ENCODE data around the gene TFPI.
"Not testable (repeated sequence)": the region's sequence is repeated elsewhere in the genome, so short reads cannot be mapped to it uniquely, and the experiment has no call there.

TFPI gene

GRCh38 chr2:187573722-187574121, 19.5 kb upstream of the TFPI start:
- no peak for DNase-seq (ENCODE audit: extremely low spot score)
- ChIA-PET POLR2A (no interaction called here), CTCF (interaction anchor here (1.3 to 2.3 kb wide), 2 partner anchors 74 kb away, joined by 5 to 9 read pairs; no protein-coding TSS in a partner anchor)
- TF ChIP-seq, protein P1, sequence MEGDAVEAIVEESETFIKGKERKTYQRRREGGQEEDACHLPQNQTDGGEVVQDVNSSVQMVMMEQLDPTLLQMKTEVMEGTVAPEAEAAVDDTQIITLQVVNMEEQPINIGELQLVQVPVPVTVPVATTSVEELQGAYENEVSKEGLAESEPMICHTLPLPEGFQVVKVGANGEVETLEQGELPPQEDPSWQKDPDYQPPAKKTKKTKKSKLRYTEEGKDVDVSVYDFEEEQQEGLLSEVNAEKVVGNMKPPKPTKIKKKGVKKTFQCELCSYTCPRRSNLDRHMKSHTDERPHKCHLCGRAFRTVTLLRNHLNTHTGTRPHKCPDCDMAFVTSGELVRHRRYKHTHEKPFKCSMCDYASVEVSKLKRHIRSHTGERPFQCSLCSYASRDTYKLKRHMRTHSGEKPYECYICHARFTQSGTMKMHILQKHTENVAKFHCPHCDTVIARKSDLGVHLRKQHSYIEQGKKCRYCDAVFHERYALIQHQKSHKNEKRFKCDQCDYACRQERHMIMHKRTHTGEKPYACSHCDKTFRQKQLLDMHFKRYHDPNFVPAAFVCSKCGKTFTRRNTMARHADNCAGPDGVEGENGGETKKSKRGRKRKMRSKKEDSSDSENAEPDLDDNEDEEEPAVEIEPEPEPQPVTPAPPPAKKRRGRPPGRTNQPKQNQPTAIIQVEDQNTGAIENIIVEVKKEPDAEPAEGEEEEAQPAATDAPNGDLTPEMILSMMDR (IDR thresholded peaks at IDR 0.05; ENCODE audit: control extremely low read depth, extremely low read depth, low read depth, missing control alignments): no peak

DNA sequence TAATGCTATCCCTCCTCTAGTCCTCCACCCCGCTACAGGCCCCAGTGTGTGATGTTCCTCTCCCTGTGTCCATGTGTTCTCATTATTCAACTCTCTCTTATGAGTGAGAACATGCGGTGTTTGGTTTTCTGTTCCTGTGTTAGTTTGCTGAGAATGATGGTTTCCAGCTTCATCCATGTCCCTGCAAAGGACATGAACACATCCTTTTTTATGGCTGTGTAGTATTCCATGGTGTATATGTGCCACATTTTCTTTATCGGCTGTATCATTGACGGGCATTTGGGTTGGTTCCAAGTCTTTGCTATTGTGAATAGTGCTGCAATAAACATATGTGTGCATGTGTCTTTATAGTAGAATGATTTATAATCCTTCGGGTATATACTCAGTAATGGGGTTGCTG, 17.8 kb upstream of the TFPI start:
- POLR2A ChIA-PET; DNase-seq (ENCODE audit: extremely low spot score); CTCF ChIA-PET: not testable (repeated sequence)

GRCh38 chr2:187569571-187569970, 15.3 kb upstream of the TFPI start:
- ChIA-PET CTCF (interaction anchor here (5.0 kb wide), 1 partner anchor 12 kb away, joined by 35 read pairs; no protein-coding TSS in a partner anchor), POLR2A (no interaction called here)
- TF ChIP-seq, protein P1 (IDR thresholded peaks at IDR 0.05; ENCODE audit: control extremely low read depth, extremely low read depth, low read depth, missing control alignments): no peak
- no peak for DNase-seq (ENCODE audit: extremely low spot score)

- DNase-seq (ENCODE audit: extremely low spot score): no peak
- ChIA-PET CTCF (interaction anchor here (1.1 to 5.0 kb wide), 5 partner anchors 9 to 69 kb away, joined by 3 to 35 read pairs (median 7); partner anchors contain the start of gene TFPI), POLR2A (no interaction called here)
- TF ChIP-seq, protein P1 (IDR thresholded peaks at IDR 0.05; ENCODE audit: control extremely low read depth, extremely low read depth, low read depth, missing control alignments): no peak
These were observed 14.8 kb upstream of the TFPI start for GRCh38 chr2:187569042-187569441.

DNA sequence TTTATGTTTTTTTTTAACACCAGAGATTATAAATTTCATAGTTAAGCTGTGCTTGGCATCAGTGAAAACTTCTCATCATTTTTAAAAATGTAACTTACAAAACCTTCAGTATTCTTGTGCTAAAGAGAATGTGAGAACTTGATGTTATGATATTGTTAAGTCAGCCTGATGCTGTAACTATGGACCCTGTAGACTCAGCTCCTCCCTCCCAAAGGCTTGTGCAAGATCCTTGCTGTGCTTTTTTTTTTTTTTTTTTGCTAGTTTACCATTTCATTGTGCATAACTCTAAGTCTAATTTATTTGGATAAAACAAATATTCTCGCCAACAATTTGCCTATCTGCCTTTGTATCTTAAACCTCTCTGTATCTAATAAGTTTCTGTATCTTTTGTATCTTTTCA, 12.9 kb upstream of the TFPI start:
- ChIA-PET POLR2A (no interaction called here), CTCF (interaction anchor here (1.0 to 5.0 kb wide), 5 partner anchors 8 to 276 kb away, joined by 4 to 35 read pairs (median 5); no protein-coding TSS in a partner anchor)
- no peak for DNase-seq (ENCODE audit: extremely low spot score)
- TF ChIP-seq, protein P1 (IDR thresholded peaks at IDR 0.05; ENCODE audit: control extremely low read depth, extremely low read depth, low read depth, missing control alignments): no peak

- POLR2A ChIA-PET: no interaction called here
- CTCF ChIA-PET: interaction anchor here (1.0 to 5.0 kb wide), 4 partner anchors 9 to 276 kb away, joined by 4 to 35 read pairs (median 5); no protein-coding TSS in a partner anchor
- TF ChIP-seq, protein P1 (IDR thresholded peaks at IDR 0.05; ENCODE audit: control extremely low read depth, extremely low read depth, low read depth, missing control alignments): no peak
- DNase-seq (ENCODE audit: extremely low spot score): no peak
These were observed 12.5 kb upstream of the TFPI start for GRCh38 chr2:187566712-187567111.

GRCh38 chr2:187566266-187566665, 12.0 kb upstream of the TFPI start:
- DNase-seq (ENCODE audit: extremely low spot score): no peak
- ChIA-PET CTCF (interaction anchor here (1.3 to 5.0 kb wide), 3 partner anchors 9 to 66 kb away, joined by 4 to 35 read pairs (median 5); no protein-coding TSS in a partner anchor), POLR2A (no interaction called here)
- TF ChIP-seq, protein P1 (IDR thresholded peaks at IDR 0.05; ENCODE audit: control extremely low read depth, extremely low read depth, low read depth, missing control alignments): no peak

DNA sequence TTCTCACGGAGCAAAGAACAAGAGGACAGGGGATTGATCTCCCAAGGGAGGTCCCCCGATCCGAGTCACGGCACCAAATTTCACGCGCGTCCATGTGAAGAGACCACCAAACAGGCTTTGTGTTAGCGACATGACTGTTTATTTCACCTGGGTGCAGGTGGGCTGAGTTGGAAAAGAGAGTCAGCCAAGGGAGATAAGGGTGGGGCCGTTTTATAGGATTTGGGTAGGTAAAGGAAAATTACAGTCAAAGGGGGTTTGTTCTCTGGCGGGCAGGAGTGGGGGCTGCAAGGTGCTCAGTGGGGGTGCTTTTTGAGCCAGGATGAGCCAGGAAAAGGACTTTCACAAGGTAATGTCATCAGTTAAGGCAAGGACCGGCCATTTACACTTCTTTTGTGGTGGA, 11.4 kb upstream of the TFPI start:
- CTCF ChIA-PET; POLR2A ChIA-PET; DNase-seq (ENCODE audit: extremely low spot score): not testable (repeated sequence)

DNA sequence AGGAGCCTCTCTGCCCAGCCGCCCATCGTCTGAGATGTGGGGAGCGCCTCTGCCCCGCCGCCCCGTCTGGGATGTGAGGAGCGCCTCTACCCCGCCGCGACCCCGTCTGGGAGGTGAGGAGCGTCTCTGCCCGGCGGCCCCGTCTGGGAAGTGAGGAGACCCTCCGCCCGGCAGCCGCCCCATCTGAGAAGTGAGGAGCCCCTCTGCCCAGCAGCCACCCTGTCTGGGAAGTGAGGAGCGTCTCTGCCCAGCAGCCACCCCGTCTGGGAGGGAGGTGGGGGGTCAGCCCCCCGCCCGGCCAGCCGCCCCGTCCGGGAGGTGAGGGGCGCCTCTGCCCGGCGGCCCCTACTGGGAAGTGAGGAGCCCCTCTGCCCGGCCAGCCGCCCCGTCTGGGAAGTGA, 2.3 kb upstream of the TFPI start:
- CTCF ChIA-PET; POLR2A ChIA-PET; DNase-seq (ENCODE audit: extremely low spot score): not testable (repeated sequence)

Measured in GM10248 (cell line).